TTC549 (cell line): ENCODE data around the gene SLC9A9.
"Not testable (repeated sequence)": the region's sequence is repeated elsewhere in the genome, so short reads cannot be mapped to it uniquely, and the experiment has no call there.

ENCODE experiments used
- FAIRE-seq: peaks from 2 replicates; lab custom pipeline; 2012; peaks lifted over from hg19 to GRCh38; lab: Jason Lieb, UNC

The SLC9A9 gene

GRCh38 chr3:143283432-143284128 is 564.7 kb downstream of the SLC9A9 start:
- FAIRE-seq = no peak

- FAIRE-seq = no peak
These were observed 567.3 kb downstream of the SLC9A9 start for GRCh38 chr3:143280984-143281383.

GRCh38 chr3:143279567-143279966 is 568.7 kb downstream of the SLC9A9 start:
- not testable (repeated sequence) for FAIRE-seq

GRCh38 chr3:143278721-143279120 is 569.5 kb downstream of the SLC9A9 start:
- FAIRE-seq = no peak

- no peak for FAIRE-seq
These were observed 570.7 kb downstream of the SLC9A9 start for GRCh38 chr3:143277531-143277930.

- no peak for FAIRE-seq
These were observed 571.7 kb downstream of the SLC9A9 start for GRCh38 chr3:143276592-143276991.

- no peak for FAIRE-seq
These were observed 574.1 kb downstream of the SLC9A9 start for GRCh38 chr3:143273975-143274690.

GRCh38 chr3:143271136-143271535 is 577.1 kb downstream of the SLC9A9 start:
- FAIRE-seq = no peak

- FAIRE-seq = no peak
These were observed 578.5 kb downstream of the SLC9A9 start for GRCh38 chr3:143269741-143270140.

GRCh38 chr3:143267989-143268388 is 580.3 kb downstream of the SLC9A9 start:
- FAIRE-seq = no peak

- no peak for FAIRE-seq
These were observed 581.3 kb downstream of the SLC9A9 start for GRCh38 chr3:143266927-143267326.

GRCh38 chr3:143266511-143266910 is 581.8 kb downstream of the SLC9A9 start:
- FAIRE-seq = no peak

GRCh38 chr3:143265501-143266070 is 582.7 kb downstream of the SLC9A9 start:
- FAIRE-seq = no peak

- no peak for FAIRE-seq
These were observed 584.3 kb downstream of the SLC9A9 start for GRCh38 chr3:143263852-143264513.

- FAIRE-seq = no peak
These were observed 586.4 kb downstream of the SLC9A9 start for GRCh38 chr3:143261848-143262247.

- FAIRE-seq = no peak
These were observed 589.6 kb downstream of the SLC9A9 start for GRCh38 chr3:143258692-143259091.

GRCh38 chr3:143256416-143256815 is 591.9 kb downstream of the SLC9A9 start:
- FAIRE-seq = no peak

- no peak for FAIRE-seq
These were observed 592.5 kb downstream of the SLC9A9 start for GRCh38 chr3:143255739-143256138.

- no peak for FAIRE-seq
These were observed 595.3 kb downstream of the SLC9A9 start for GRCh38 chr3:143252931-143253330.

GRCh38 chr3:143249014-143249413 is 599.3 kb downstream of the SLC9A9 start:
- no peak for FAIRE-seq

- no peak for FAIRE-seq
These were observed 601.2 kb downstream of the SLC9A9 start for GRCh38 chr3:143247073-143247472.

- FAIRE-seq = no peak
These were observed 602.6 kb downstream of the SLC9A9 start for GRCh38 chr3:143245692-143246091.

- FAIRE-seq = no peak
These were observed 603.7 kb downstream of the SLC9A9 start for GRCh38 chr3:143244516-143245063.
